ENCODE results near the gene CABLES1. TPM values are rescaled to one million over a fixed set of nuclear protein-coding genes. Genes with fewer than 3 reads are reported as not detected.

CABLES1 gene
- total RNA-seq, 1 experiment from 2014 or later, result 11.8 TPM

GRCh38 chr18:23200756-23201155 lies 65.5 kb downstream of the CABLES1 start:
- CTCF ChIA-PET, result no interaction called here
- Histone ChIP-seq H3K4me2 (no peak overlapping the region), H3F3A (ENCODE audit: insufficient read depth, low read depth) (no peaks in the 10 kb centered on the region), H3K4me3 (no peak overlapping the region), H4K20me1 (ENCODE audit: insufficient read depth) (no peaks in the 10 kb centered on the region), H3K9me3 (ENCODE audit: insufficient read depth, low read depth) (no peaks in the 10 kb centered on the region), H3K4me1 (replicated peaks; ENCODE audit: insufficient read depth) (no peaks in the 10 kb centered on the region), H3K27ac (no peak overlapping the region), H3K36me3 (ENCODE audit: low read depth) (no peaks in the 10 kb centered on the region), H2AFZ (no peak overlapping the region), H3K9me2 (ENCODE audit: insufficient read depth) (no peaks in the 10 kb centered on the region), H3K27me3 (ENCODE audit: insufficient read depth, low read depth) (no peaks in the 10 kb centered on the region), H3K79me2 (ENCODE audit: low read depth) (no peaks in the 10 kb centered on the region)
- POLR2A ChIA-PET (ENCODE audit: unreplicated experiment), result no interaction called here
- BruUV-seq (replicated peaks), result no TSS peak
- intact Hi-C loops (cut with micrococcal nuclease; ENCODE audit: unreplicated experiment), result no loop called here
- no peak for DNase-seq
- no peak for TF ChIP-seq EZH2 (IDR thresholded peaks at IDR 0.05; ENCODE audit: low read depth)
- no peak for TF ChIP-seq CTCF (conservative IDR thresholded peaks at IDR 0.05)

- no peaks in the 10 kb centered on the region for H4K20me1 ChIP-seq (ENCODE audit: insufficient read depth)
- POLR2A ChIA-PET (ENCODE audit: unreplicated experiment), result no interaction called here
- intact Hi-C loops (cut with micrococcal nuclease; ENCODE audit: unreplicated experiment), result no loop called here
Observed at GRCh38 chr18:23201741-23202140, 66.5 kb downstream of the CABLES1 start.

GRCh38 chr18:23203891-23204432 lies 68.7 kb downstream of the CABLES1 start:
- Histone ChIP-seq H3K27me3 (ENCODE audit: insufficient read depth, low read depth) (no peaks in the 10 kb centered on the region), H2AFZ (no peak overlapping the region), H3F3A (ENCODE audit: insufficient read depth, low read depth) (no peaks in the 10 kb centered on the region), H4K20me1 (ENCODE audit: insufficient read depth) (no peaks in the 10 kb centered on the region), H3K4me1 (replicated peaks; ENCODE audit: insufficient read depth) (no peaks in the 10 kb centered on the region), H3K9me2 (ENCODE audit: insufficient read depth) (no peaks in the 10 kb centered on the region), H3K36me3 (ENCODE audit: low read depth) (no peaks in the 10 kb centered on the region), H3K4me3 (no peak overlapping the region), H3K79me2 (ENCODE audit: low read depth) (no peaks in the 10 kb centered on the region), H3K27ac (no peak overlapping the region), H3K4me2 (no peak overlapping the region), H3K9me3 (ENCODE audit: insufficient read depth, low read depth) (no peaks in the 10 kb centered on the region)
- CTCF ChIA-PET, result no interaction called here
- no peak for TF ChIP-seq EZH2 (IDR thresholded peaks at IDR 0.05; ENCODE audit: low read depth)
- no peak for TF ChIP-seq CTCF (conservative IDR thresholded peaks at IDR 0.05)
- POLR2A ChIA-PET (ENCODE audit: unreplicated experiment), result no interaction called here
- intact Hi-C loops (cut with micrococcal nuclease; ENCODE audit: unreplicated experiment), result no loop called here
- BruUV-seq (replicated peaks), result no TSS peak
- DNase-seq, result no peak

More at GRCh38 chr18:23201741-23202140, 66.5 kb downstream of the CABLES1 start:
- no TSS peak for BruUV-seq (replicated peaks)
- H3K36me3 ChIP-seq (ENCODE audit: low read depth), result no peaks in the 10 kb centered on the region
- no peak overlapping the region for H3K4me3 ChIP-seq
- H2AFZ ChIP-seq, result no peak overlapping the region
- no peak for TF ChIP-seq CTCF (conservative IDR thresholded peaks at IDR 0.05)
- TF ChIP-seq EZH2 (IDR thresholded peaks at IDR 0.05; ENCODE audit: low read depth), result no peak
- H3K4me2 ChIP-seq, result no peak overlapping the region
- no peaks in the 10 kb centered on the region for H3K4me1 ChIP-seq (replicated peaks; ENCODE audit: insufficient read depth)
- no peaks in the 10 kb centered on the region for H3F3A ChIP-seq (ENCODE audit: insufficient read depth, low read depth)
- CTCF ChIA-PET, result no interaction called here
- H3K27ac ChIP-seq, result no peak overlapping the region
- DNase-seq, result no peak
- no peaks in the 10 kb centered on the region for H3K9me2 ChIP-seq (ENCODE audit: insufficient read depth)
- no peaks in the 10 kb centered on the region for H3K9me3 ChIP-seq (ENCODE audit: insufficient read depth, low read depth)
- no peaks in the 10 kb centered on the region for H3K27me3 ChIP-seq (ENCODE audit: insufficient read depth, low read depth)
- no peaks in the 10 kb centered on the region for H3K79me2 ChIP-seq (ENCODE audit: low read depth)
